GM19372 (cell line): ENCODE measurements around the gene MST1.

Experiments used
- ATAC-seq: cut with Tn5 transposase; IDR thresholded peaks from one replicate; pipeline ENCODE4 v1.9.1; 2021; ENCODE audit warnings: mild to moderate bottlenecking, low read depth, moderate library complexity; ENCODE audit not compliant: unreplicated experiment

Gene MST1

DNA sequence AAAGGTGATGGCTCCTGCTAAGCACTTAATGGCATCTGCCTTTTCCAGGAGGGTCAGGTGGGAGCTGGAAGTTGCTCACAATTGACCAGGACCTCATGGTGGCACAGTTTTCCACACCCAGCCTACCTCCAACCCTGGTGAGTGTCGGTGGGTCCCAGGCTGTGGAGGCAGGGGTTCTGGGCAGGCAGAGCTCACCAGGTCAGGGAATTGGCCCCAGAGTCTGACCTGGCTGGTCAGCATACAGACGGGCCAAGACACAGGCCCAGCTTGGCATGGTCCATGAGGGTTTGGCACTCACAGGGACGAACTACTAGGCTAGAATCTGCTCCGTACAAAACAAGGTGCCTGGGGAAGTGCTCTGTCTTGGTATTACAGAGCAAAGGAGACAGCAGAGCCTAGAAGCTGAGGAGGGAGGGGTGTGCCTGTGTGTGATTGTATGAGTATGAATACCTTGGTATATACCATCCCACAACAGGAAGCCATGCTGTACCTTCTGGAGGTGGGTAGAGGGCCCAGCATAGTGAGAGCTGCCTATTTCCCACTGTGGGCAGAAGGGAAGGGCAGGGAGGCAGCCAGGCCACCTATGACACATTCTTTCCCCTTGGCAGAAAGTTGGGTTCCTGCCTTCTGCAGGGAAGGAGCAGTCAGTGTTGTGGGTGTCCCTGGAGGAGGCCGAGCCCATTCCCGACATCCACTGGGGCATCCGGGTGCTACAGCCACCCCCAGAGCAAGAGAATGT, 8.6 kb downstream of the MST1 start:
- no peak for ATAC-seq

- ATAC-seq = no peak
Observed at GRCh38 chr3:49675912-49676311, 13.4 kb downstream of the MST1 start.

DNA sequence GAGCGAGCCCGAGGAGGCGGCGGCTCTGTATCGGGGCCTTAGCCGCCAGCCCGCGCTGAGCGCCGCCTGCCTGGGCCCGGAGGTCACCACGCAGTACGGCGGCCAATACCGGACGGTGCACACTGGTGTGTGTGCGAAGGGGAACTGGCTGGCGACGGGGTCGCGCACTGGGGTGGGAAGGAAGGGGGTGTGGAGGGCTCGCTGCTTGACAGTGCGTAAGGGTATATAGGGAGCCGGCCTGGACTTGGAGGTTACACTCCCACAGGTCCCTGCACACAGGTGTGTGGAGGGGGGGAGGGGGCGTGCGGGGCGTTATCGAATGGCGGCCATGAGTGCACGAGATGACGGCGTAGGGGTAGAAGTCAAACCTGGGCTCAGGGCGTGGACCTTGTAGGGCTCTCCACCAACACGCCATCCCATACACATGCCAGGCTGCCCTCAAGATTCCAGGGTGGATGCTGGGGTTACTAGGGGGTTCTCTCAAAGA, 14.7 kb downstream of the MST1 start:
- ATAC-seq = peak; percentile 21

GRCh38 chr3:49673715-49674496, 15.4 kb downstream of the MST1 start, which contains the start of gene APEH:
APEH (plus strand) TSS chr3:49674351; CDS start chr3:49674402, 51 bp downstream.
- peak; percentile 74 for ATAC-seq

- no peak for ATAC-seq
Observed at GRCh38 chr3:49673121-49673714, 16.1 kb downstream of the MST1 start.

DNA sequence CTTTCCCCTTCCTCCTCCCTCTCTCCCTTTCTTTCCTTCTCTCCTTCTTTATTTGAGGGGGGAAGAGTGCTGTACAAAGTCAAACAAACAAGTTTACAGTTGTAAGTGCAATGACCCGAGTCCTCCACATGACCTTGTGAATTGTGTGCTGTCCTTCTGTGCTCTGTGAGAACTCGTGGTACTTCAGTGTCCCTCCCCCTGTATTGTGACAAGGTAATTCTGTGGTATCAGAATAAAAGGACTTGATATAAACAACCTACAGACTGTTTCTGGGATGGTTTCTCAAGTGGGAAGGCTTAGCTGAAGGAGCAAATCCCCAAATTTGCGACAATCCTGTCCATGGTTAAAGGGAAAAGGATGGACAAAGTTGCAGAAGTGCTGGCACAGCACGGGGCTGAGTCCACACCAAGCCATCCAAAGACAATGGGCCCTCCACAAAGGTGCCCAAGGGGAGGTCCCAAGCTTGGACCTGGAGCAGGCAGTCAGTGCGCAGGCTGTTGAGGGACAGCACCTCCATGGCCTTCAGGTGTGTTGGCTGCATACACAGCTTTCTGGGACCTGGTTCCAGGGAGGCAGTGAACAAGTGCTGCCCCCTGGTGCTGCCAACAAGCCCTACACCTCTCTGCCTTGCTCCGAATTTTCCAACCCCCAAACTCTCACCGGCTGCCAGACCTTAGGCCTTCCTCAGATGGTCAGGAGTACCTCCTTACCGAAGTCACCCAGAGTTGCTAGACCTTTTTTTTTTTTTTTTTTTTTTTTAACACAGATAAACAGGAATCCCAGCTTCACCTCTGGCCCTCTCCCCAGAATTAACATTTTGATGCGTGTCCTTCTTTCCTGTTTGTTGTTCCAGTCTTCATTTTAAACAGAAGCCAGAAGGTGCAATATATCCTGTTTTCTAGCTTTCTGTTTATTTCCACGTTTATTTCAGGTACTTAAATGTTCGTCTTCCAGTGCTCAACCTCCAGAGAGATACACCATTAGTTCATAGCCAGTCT, 17.7 kb downstream of the MST1 start:
- ATAC-seq = no peak

DNA sequence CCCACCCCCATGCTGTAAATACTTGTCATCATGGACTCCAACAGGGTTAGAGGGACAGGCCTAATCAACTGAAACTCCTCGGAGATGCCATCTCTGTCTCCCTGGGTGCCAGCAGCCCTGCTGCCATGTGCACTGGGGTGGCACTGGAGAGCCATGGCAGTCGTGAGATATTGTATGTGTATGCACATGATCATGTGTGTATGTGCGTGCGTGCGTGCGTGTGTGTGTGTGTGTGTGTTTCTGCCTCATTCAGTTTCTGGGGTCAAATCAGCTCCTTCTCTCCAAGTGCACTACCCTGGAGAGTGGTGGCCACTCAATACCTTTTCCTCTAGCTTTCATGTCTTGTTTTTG, 18.4 kb downstream of the MST1 start:
- no peak for ATAC-seq

GRCh38 chr3:49669352-49669751, 19.9 kb downstream of the MST1 start:
- ATAC-seq = no peak

GRCh38 chr3:49668861-49669260, 20.4 kb downstream of the MST1 start:
- no peak for ATAC-seq

DNA sequence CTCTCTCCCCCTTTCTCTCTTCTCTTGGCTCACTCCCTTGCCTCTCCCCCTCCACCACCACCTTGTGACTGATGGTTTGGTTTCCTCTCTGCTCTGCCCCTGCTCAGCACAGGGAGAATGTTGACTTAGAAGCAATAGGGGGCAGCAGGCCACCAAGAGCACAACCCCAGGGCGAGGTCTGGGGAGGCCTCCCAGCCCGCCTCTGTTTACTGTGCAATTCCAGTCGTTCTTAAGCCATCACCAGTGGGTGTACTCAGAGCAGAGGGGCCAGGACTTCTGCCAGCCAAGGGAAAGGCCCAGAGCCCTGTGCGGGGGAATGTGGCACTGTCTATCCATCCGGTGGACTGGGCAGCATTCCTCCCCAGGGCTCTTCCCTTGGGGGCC, 20.9 kb downstream of the MST1 start:
- no peak for ATAC-seq

DNA sequence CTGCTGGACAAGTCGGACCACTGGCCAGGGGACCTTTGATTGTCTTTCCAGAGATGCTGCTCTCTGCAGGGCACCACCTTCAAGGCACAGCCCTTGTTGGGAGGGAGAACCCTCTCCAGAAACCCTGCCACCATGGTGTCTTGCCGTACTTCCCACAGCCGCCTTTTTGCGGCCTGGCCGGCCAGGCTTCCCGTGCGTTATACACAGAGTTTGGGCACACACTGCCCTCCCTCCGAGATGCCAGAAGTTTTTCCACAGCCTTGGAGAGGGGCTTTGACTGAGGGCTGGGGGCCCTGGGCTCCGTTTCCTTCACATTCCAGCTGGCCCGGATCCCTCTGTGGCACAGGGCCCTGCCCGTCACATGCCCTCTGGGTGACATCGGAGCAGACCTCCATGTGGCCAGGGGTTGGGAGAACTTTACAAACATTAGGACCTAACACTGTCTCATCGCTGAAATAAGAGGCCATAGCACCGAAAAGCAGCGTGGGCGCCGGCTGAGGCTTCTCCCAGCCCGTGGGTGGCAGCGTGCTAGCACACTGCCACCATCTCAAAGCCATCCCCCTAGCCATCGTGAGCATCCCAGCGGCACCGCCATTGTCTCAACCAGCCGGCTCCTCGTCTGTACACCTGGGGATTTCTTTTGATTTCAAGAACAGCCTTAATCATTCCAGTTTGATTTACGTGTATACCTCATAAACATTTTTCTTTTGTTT, 21.4 kb downstream of the MST1 start:
- ATAC-seq = no peak

GRCh38 chr3:49666592-49666991, 22.7 kb downstream of the MST1 start:
- no peak for ATAC-seq

- no peak for ATAC-seq
Observed at GRCh38 chr3:49665822-49666519, 23.3 kb downstream of the MST1 start.

GRCh38 chr3:49664300-49664699, 25.0 kb downstream of the MST1 start:
- ATAC-seq = no peak

GRCh38 chr3:49663831-49664230, 25.4 kb downstream of the MST1 start:
- no peak for ATAC-seq

GRCh38 chr3:49662720-49663413, 26.4 kb downstream of the MST1 start:
- ATAC-seq = no peak

DNA sequence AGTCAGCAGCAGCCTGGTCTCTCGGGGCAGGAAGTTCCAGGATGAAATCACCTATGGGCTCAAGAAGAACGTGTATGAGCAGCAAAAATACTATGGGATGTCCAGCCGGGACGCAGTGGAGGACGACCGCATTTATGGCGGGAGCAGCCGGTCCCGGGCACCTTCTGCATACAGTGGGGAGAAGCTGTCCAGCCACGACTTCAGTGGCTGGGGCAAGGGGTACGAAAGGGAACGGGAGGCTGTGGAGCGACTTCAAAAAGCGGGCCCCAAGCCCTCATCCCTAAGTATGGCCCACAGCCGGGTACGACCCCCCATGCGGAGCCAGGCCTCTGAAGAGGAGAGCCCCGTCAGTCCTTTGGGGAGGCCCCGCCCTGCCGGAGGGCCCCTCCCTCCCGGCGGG, 27.3 kb downstream of the MST1 start:
- no peak for ATAC-seq

DNA sequence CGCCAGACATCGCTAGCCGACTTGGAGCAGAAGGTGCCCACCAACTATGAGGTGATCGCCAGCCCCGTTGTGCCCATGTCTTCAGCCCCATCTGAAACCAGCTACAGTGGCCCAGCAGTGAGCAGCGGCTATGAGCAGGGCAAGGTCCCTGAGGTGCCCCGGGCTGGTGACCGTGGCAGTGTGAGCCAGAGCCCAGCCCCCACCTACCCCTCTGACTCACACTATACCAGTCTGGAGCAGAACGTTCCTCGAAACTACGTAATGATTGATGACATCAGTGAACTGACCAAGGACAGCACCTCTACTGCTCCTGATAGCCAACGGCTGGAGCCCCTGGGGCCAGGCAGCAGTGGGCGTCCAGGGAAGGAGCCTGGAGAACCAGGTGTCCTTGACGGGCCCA, 28.0 kb downstream of the MST1 start:
- no peak for ATAC-seq
